Measurements from ENCODE around the gene SMG7. TPM values are rescaled to one million over a fixed set of nuclear protein-coding genes. Genes with fewer than 3 reads are reported as not detected.
A peak's percentile ranks its signal among the peaks of the same experiment; 100 is the strongest.

The SMG7 gene
- total RNA-seq, 1 donor from 2014 or later: 41.4 TPM

- no peaks in the 10 kb centered on the region for H3K36me3 Mint-ChIP-seq (ENCODE audit: unreplicated experiment)
- H3K27me3 Mint-ChIP-seq (ENCODE audit: unreplicated experiment): peaks cover 11% of the 10 kb centered on the region
- no peak for TF ChIP-seq CTCF (IDR thresholded peaks at IDR 0.05)
- no peaks in the 10 kb centered on the region for H3K9me3 Mint-ChIP-seq (ENCODE audit: unreplicated experiment)
- H3K4me3 Mint-ChIP-seq (ENCODE audit: unreplicated experiment): no peak overlapping the region
- no peak overlapping the region for H3K27ac Mint-ChIP-seq (ENCODE audit: unreplicated experiment)
- DNase-seq (ENCODE audit: extremely low spot score, unreplicated experiment): no peak
- peaks cover 6% of the 10 kb centered on the region for H3K4me1 Mint-ChIP-seq (ENCODE audit: unreplicated experiment)
These were observed 121.1 kb downstream of the SMG7 start for GRCh38 chr1:183593356-183593755.

GRCh38 chr1:183595537-183595936, 123.2 kb downstream of the SMG7 start:
- no peak overlapping the region for H3K4me3 Mint-ChIP-seq (ENCODE audit: unreplicated experiment)
- H3K9me3 Mint-ChIP-seq (ENCODE audit: unreplicated experiment): no peaks in the 10 kb centered on the region
- no peak overlapping the region for H3K27ac Mint-ChIP-seq (ENCODE audit: unreplicated experiment)
- H3K36me3 Mint-ChIP-seq (ENCODE audit: unreplicated experiment): no peaks in the 10 kb centered on the region
- H3K27me3 Mint-ChIP-seq (ENCODE audit: unreplicated experiment): peaks cover 11% of the 10 kb centered on the region
- no peak for DNase-seq (ENCODE audit: extremely low spot score, unreplicated experiment)
- TF ChIP-seq CTCF (IDR thresholded peaks at IDR 0.05): no peak
- peaks cover 10% of the 10 kb centered on the region for H3K4me1 Mint-ChIP-seq (ENCODE audit: unreplicated experiment)

- H3K4me1 Mint-ChIP-seq (ENCODE audit: unreplicated experiment): peaks cover 10% of the 10 kb centered on the region
- no peak for DNase-seq (ENCODE audit: extremely low spot score, unreplicated experiment)
- H3K9me3 Mint-ChIP-seq (ENCODE audit: unreplicated experiment): no peaks in the 10 kb centered on the region
- TF ChIP-seq CTCF (IDR thresholded peaks at IDR 0.05): no peak
- H3K27ac Mint-ChIP-seq (ENCODE audit: unreplicated experiment): no peak overlapping the region
- no peaks in the 10 kb centered on the region for H3K36me3 Mint-ChIP-seq (ENCODE audit: unreplicated experiment)
- no peak overlapping the region for H3K4me3 Mint-ChIP-seq (ENCODE audit: unreplicated experiment)
- peaks cover 11% of the 10 kb centered on the region for H3K27me3 Mint-ChIP-seq (ENCODE audit: unreplicated experiment)
These were observed 124.2 kb downstream of the SMG7 start for GRCh38 chr1:183596500-183596899.

GRCh38 chr1:183597656-183598347, 125.5 kb downstream of the SMG7 start:
- DNase-seq (ENCODE audit: extremely low spot score, unreplicated experiment): no peak
- Mint-ChIP-seq H3K27me3 (ENCODE audit: unreplicated experiment) (peaks cover 11% of the 10 kb centered on the region), H3K36me3 (ENCODE audit: unreplicated experiment) (no peaks in the 10 kb centered on the region), H3K4me1 (ENCODE audit: unreplicated experiment) (peaks cover 10% of the 10 kb centered on the region), H3K9me3 (ENCODE audit: unreplicated experiment) (no peaks in the 10 kb centered on the region), H3K27ac (ENCODE audit: unreplicated experiment) (no peak overlapping the region), H3K4me3 (ENCODE audit: unreplicated experiment) (no peak overlapping the region)
- no peak for TF ChIP-seq CTCF (IDR thresholded peaks at IDR 0.05)

- H3K4me1 Mint-ChIP-seq (ENCODE audit: unreplicated experiment): peaks cover 11% of the 10 kb centered on the region
- no peak overlapping the region for H3K4me3 Mint-ChIP-seq (ENCODE audit: unreplicated experiment)
- no peak for TF ChIP-seq CTCF (IDR thresholded peaks at IDR 0.05)
- no peaks in the 10 kb centered on the region for H3K36me3 Mint-ChIP-seq (ENCODE audit: unreplicated experiment)
- H3K27ac Mint-ChIP-seq (ENCODE audit: unreplicated experiment): peak overlapping the region; percentile 32
- DNase-seq (ENCODE audit: extremely low spot score, unreplicated experiment): no peak
- peaks cover 10% of the 10 kb centered on the region for H3K27me3 Mint-ChIP-seq (ENCODE audit: unreplicated experiment)
- H3K9me3 Mint-ChIP-seq (ENCODE audit: unreplicated experiment): no peaks in the 10 kb centered on the region
These were observed 126.1 kb downstream of the SMG7 start for GRCh38 chr1:183598386-183598785.

Data from osteocyte (in vitro differentiated cells).